Islet of Langerhans (tissue), 1 donor: ENCODE measurements around the gene MAN2B2.

Experiments used
- FAIRE-seq: peaks from one replicate; lab custom pipeline; 2011; peaks lifted over from hg19 to GRCh38; lab: Jason Lieb, UNC

MAN2B2 gene

GRCh38 chr4:6595897-6596537 is 21.0 kb downstream of the MAN2B2 start:
- FAIRE-seq = no peak

DNA sequence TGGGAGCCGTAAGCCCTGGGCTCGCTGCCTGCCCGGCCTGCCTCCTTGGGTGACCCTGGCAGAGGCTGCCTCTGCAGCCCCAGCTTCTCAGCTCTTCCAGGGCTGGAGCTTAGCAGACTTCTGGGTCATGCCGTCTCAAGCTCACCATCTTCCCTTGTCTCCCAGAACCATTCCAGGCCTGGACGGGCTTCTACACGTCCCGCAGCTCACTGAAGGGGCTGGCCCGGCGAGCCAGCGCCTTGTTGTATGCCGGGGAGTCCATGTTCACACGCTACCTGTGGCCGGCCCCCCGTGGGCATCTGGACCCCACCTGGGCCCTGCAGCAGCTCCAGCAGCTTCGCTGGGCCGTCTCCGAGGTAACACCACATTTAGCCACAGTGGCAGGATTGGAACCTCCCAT is 22.0 kb downstream of the MAN2B2 start:
- FAIRE-seq = no peak

DNA sequence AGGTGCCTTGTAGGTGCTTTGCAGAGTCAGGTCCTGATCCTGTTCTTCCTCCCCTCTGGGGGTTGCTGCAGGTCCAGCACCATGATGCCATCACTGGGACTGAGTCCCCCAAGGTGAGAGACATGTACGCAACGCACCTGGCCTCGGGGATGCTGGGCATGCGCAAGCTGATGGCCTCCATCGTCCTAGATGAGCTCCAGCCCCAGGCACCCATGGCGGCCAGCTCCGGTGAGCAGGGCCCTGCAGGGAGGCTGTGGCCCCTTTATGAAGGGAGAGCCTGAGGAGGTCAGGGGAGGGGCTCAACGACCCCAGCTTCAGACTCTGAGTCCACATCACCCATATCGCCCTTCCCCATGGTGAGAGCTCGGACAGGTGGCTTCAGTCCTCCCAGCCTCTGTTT is 23.1 kb downstream of the MAN2B2 start:
- no peak for FAIRE-seq

- no peak for FAIRE-seq
Observed at GRCh38 chr4:6598641-6599040, 23.7 kb downstream of the MAN2B2 start.

DNA sequence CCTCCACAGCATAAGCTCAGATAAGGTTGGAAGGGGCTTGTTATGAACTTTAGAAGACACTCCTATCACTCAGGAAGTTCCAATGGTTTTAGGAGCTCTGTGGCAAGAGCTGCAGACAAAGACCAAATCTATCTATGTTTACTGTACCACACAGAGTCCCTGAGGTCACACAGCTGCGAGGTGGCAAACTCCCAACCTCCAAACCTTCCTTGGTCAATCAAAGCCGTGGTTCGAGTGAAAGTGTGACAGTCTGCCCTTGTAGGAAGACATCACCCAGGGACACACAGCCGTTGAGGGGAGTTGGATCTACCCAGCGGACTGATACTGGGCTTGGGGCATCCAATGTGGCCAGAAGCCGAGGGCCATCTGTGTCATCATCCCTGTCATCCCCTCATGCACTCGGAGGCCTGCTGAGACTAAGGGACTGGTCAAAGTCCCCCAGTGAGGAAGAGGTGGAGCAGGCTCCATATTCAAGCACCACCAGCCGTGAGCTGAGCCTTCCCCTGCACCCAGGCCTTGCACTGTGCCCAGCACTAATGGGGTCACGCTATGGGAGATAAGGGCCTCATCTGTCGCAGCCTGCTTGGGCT is 26.8 kb downstream of the MAN2B2 start:
- FAIRE-seq = no peak

DNA sequence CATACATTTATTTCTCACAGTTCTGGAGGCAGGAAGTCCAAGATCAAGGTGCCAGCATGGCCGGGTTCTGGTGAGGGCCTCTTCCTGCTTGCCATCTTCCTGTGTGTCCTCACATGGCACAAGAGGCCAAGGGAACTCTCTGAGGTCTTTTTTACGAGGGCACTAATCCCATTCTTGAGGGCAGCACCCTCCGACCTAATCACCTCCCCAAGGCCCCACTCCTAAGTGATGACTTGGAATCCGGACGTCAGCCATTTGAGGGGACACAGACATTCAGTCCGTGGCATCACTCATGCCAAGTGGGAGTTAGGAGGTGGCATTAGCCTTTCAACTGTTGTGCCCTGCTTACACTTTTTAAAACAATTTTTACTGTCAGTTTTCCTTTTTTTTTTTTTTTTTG is 27.3 kb downstream of the MAN2B2 start:
- no peak for FAIRE-seq

DNA sequence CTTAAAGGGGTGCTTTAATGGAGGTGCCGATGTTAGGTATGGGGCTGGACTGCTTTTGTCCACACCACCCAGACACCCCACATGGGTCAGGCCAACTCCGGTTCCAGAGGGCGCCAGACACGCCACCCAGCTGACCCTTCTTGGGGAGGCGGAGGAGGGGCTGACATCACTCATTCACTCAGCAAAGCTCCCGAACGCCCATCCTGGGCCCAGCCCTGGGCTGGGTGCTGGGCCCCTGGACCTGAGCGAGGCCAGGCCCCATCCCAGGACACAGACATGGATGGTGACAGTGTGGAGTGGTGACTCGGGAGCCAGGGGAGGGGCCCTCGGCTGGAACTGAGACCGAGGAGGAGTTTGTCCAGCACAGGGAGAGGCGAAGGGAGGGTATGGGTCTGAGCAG is 28.1 kb downstream of the MAN2B2 start:
- FAIRE-seq = no peak

- no peak for FAIRE-seq
Observed at GRCh38 chr4:6605114-6605513, 30.1 kb downstream of the MAN2B2 start.

- FAIRE-seq = no peak
Observed at GRCh38 chr4:6605605-6606004, 30.6 kb downstream of the MAN2B2 start.

DNA sequence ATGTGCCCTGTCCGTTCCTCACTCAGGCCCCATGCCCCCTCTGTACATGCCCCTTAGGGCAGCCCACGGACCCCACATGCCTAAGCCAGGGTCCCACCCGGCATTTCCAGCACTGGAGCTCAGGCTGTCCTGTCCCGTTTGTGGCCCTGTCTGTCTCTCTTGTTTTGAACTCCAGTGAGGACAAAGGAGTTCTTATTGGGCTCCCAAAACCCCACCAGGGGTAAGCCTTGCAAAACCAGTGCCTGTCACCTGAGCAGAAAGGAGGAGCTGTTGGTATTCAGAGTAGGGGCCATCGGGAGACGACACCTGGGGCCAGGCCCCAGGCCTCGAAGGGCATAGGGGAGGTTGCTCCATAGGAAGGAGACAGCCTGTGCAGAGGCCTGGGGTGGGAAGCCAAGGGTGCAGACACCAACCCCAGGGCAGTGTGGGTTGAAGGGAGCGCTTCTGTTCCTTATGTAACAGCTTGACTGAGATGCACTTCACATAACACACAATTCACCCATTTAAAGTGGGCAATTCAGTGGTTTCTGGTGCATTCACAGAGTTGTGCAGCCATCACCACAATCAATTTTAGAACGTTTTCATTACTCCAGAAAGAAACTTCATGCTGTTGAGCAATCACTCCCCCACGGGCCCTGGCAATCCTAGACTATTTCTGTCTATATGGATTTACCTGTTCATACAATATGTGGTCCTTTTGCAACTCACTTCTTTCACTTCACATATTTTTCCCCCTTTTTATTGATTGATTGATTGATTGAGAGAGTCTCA is 31.7 kb downstream of the MAN2B2 start:
- FAIRE-seq = no peak

GRCh38 chr4:6607368-6608055 is 32.5 kb downstream of the MAN2B2 start:
- FAIRE-seq = no peak

GRCh38 chr4:6608758-6609414 is 33.9 kb downstream of the MAN2B2 start:
- FAIRE-seq = no peak

DNA sequence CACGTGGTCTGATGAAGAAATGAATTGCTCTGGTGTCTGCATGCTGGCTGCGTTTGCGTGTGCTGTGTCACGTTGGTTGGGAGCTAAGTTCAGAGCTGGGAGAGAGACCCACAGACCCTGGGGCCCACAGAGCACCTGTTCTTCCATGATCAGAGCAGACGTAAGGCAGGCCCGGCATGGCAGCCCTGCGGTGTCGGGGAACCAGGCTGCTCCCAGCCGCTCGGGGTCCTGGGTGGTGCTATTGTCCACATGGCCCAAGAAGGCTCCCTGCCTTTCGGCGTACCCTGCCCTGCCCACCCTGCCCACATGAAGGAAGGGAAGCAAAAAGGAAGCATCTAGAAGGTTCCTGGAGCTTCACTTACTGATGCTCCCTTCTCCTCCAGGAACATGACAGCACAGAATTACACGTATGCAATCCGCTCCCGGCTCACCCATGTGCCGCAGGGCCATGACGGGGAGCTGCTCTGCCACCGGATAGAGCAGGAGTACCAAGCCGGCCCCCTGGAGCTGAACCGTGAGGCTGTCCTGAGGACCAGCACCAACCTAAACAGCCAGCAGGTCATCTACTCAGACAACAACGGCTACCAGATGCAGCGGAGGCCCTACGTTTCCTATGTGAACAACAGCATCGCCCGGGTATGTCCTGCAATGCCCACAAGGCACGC is 34.6 kb downstream of the MAN2B2 start:
- no peak for FAIRE-seq

DNA sequence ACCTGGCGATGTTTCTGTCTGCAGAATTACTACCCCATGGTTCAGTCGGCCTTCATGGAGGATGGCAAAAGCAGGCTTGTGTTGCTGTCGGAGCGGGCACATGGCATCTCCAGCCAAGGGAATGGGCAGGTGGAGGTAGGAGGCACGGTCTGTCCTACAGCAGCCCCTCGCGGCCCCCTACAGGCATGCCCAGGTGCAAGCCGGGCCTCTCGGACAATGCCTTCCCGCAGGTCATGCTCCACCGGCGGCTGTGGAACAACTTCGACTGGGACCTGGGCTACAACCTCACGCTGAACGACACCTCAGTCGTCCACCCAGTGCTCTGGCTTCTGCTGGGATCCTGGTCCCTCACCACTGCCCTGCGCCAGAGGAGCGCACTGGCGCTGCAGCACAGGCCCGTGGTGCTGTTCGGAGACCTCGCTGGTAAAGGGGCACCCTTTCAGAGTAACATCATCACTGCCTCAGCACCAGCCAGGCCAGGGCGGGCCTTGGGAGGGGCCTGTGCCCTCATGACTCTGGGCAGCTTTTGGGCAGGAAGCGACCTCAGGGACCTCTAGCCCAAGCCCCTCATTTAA is 36.0 kb downstream of the MAN2B2 start:
- no peak for FAIRE-seq

DNA sequence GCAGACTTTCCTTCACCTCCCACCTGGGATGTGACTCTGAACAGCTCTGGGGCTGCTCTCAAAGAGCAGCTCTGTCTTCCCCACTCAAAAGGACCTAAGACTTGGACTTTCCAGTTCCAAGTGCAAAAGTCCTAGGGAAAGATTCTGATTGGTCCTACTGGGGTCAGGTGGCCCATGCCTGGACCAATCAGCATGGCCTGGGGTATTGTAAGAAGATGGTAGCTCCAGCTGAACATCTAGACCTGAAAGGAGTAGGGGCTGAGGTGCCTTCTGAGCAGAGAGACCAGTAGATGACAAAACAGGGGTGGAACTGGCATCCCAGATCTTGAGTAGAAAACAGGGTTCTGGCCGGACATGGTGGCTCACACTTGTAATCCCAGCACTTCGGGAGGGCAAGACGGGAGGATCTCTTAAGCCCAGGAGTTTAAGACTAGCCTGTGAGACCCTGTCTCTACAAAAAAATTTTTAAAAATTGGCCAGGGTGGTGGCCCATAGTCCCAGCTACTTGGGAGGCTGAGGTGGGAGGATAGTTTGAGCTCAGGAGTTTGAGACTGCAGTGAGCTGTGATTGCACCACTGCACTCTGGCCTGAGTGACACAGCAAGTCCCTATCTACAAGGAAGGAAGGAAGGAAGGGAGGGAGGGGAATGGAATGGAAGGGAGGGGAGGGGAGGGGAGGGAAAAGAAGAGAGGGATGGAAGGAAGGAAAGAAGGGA is 38.1 kb downstream of the MAN2B2 start:
- FAIRE-seq = no peak

- no peak for FAIRE-seq
Observed at GRCh38 chr4:6613676-6614651, 39.0 kb downstream of the MAN2B2 start.

DNA sequence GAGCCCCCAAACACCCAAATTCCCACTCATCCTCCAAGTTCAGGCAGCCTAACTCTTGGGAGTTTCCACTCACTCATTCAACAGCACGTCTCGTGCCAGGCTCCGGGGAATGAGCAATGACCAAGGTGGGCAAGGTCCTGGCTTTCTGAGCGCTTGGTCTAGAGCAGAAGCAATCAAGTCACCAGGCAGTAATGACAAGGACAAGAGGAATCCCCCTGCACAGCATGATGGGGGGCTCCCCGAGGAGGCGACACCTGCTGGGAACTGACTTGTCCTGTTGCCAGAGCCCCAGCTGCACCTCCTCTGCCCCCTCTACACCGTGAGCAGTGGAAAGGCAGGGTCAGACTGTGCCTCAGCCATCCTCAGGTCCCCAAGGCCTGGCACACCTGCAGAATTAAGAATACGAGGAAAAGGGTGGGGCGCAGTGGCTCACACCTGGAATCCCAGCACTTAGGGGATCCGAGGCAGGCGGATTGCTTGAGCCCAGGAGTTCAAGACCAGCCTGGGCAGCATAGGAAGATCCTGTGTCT is 39.8 kb downstream of the MAN2B2 start:
- no peak for FAIRE-seq

DNA sequence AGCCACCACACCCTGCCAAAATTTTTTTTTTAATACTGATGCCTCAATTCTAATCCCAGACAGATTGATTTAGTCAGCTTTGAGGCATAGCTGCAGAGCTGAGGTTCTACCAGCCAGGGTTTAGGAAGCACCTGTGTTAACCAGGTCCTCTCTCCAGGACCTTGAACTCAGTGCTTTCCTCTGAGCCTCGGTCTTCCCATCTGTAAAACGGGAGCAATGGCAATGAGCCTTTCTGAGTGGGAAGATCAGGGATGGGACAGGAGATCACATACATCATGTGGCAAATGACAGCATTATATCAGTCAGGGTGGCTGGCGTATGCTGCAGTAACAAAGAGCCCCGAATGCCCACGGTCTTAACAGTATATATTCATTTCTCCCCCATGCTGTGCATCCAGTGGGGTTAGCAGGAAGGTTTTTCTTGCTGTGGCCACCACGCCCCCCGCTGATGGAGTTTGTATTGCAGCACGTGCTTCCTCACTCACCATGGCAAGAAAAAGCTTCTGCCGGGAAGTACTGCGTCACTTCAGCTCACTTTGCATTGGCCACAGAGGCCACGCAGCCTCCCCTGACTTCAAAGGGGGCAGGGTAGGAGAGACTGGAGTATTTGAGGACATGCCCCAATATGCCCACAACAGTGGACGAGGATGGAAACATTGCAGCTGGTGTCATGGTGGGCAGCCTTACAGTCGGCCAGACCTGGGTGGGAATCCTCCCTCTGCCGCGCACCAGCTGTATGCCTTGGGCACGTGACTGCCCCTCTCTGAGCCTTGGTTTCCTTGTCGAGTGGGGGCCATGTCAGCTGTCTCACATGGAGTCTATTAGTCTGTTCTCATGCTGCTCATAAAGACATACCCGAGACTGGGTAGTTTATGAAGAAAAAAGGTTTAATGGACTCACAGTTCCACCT is 41.4 kb downstream of the MAN2B2 start:
- no peak for FAIRE-seq
